HFFc6 (cell line): ENCODE measurements around the gene CCDC63. TPM values are rescaled to one million over a fixed set of nuclear protein-coding genes. Genes with fewer than 3 reads are reported as not detected.
A peak's percentile ranks its signal among the peaks of the same experiment; 100 is the strongest.

Source experiments
- DNase-seq: peaks from one replicate; pipeline ENCODE4 v3.0.0-alpha.2; 2018
- H3K27ac Mint-ChIP-seq: 2 replicates; pipeline ENCODE4 v1.8.0; 2020; ENCODE audit warnings: mild to moderate bottlenecking, mixed read lengths
- H3K27me3 Mint-ChIP-seq: 2 replicates; pipeline ENCODE4 v1.8.0; 2021; ENCODE audit warnings: mild to moderate bottlenecking, moderate library complexity, mixed read lengths; ENCODE audit not compliant: insufficient read depth
- H3K36me3 Mint-ChIP-seq: 2 replicates; pipeline ENCODE4 v1.8.0; 2021; ENCODE audit warnings: low read depth, mixed read lengths
- H3K4me1 Mint-ChIP-seq: 2 replicates; pipeline ENCODE4 v1.8.0; 2020; ENCODE audit warnings: low read depth, mixed read lengths
- H3K4me3 Mint-ChIP-seq: 2 replicates; pipeline ENCODE4 v1.8.0; 2020; ENCODE audit warnings: mild to moderate bottlenecking, moderate library complexity, mixed read lengths
- H3K9me3 Mint-ChIP-seq: 2 replicates; pipeline ENCODE4 v1.8.0; 2020; ENCODE audit warnings: mild to moderate bottlenecking, mixed read lengths
- CTCF ChIP-seq: fragments of 200-600 bp; sonication (generic); IDR thresholded peaks from 2 replicates; pipeline ENCODE4 v1.5.0; 2021; ENCODE audit warnings: antibody characterized with exemption, mild to moderate bottlenecking
- total RNA-seq, 6 experiments: library from RNA; stranded (reverse); fragmentation: NEBNext Ultra II Directional; extraction: Animal tissue kit (Norgen Biotek cat#: 25700); gene quantifications; 2 replicates in 1 of 6; 3 replicates in 5 of 6; pipeline ENCODE4 v1.2.3, GENCODE V29; 2021

Gene CCDC63
- total RNA-seq, 6 experiments from 2014 or later: not detected

DNA sequence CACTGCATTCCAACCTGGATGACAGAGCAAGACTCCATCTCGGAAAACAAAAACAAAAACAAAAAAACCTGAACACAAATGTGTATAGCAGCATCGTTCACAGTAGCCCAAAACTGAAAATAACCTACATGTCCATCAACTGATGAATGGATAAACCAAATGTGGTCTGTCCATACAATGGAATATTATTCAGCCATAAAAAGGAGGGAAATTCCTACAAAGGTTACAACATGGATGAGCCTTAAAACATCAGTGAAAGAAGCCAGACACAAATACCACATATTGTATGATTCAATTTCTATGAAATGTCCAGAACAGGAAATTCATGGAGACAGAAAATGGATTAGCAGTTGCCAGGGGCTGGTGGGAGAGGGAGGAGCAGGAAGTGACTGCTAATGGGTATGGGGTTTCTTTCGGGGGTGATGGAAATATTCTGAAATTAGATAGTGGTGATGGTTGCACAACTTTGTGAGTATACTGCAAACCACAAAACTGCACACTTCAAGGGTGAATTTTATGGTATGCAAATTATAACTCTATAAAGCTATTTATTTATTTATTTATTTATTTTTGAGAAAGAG lies 69.6 kb downstream of the CCDC63 start:
- Mint-ChIP-seq H3K9me3 (no peaks in the 10 kb centered on the region), H3K4me3 (no peak overlapping the region), H3K27ac (no peak overlapping the region), H3K27me3 (peaks cover 16% of the 10 kb centered on the region), H3K36me3 (no peaks in the 10 kb centered on the region), H3K4me1 (peaks cover 14% of the 10 kb centered on the region; the same call in 1 of the 2 replicates)
- DNase-seq: no peak
- TF ChIP-seq CTCF: no peak

DNA sequence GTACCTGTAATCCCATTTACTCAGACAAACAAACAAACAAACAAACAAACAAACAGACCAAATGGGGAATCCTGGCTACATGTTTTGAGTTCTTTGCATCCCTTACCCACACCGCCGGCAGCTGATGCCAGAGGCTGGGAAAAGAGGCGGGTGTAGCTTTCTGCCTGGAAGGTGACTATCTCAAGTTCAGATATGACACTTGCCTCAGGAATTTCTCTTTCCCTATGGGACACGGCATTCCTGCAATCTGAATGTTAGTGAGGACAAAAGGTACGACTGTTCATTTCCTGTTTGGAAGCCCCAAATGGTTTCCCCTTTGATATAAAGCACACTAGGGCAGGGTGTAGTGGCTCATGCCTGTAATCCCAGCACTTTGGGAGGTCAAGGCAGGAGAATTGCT lies 70.7 kb downstream of the CCDC63 start:
- DNase-seq: peak; percentile 15
- TF ChIP-seq CTCF: no peak
- Mint-ChIP-seq H3K4me1 (peaks cover 17% of the 10 kb centered on the region; the same call in 1 of the 2 replicates), H3K27me3 (peaks cover 16% of the 10 kb centered on the region), H3K27ac (no peak overlapping the region), H3K9me3 (no peaks in the 10 kb centered on the region), H3K4me3 (no peak overlapping the region), H3K36me3 (no peaks in the 10 kb centered on the region)

DNA sequence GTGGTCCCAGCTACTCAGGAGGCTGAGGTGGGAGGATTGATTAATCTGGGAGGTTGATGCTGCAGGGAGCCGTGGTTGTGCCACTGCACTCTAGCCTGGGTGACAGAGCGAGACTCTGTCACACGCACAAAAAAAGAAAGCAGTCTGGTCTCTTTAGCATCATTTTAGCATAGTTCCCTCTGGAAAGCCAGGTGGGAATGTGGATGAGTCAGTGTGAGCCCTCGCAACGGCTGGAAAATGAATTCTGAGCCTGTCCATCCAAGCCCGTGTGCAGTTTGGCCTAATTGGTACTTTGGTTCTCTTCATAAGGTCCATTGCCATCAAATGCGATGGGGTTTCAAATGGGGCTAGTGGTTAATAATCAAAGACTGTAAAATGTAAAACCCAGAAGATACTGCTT lies 71.2 kb downstream of the CCDC63 start:
- no peak overlapping the region for H3K27ac Mint-ChIP-seq
- TF ChIP-seq CTCF: no peak
- H3K4me1 Mint-ChIP-seq: peaks cover 17% of the 10 kb centered on the region; the same call in 1 of the 2 replicates
- no peaks in the 10 kb centered on the region for H3K9me3 Mint-ChIP-seq
- no peaks in the 10 kb centered on the region for H3K36me3 Mint-ChIP-seq
- H3K4me3 Mint-ChIP-seq: no peak overlapping the region
- H3K27me3 Mint-ChIP-seq: peaks cover 19% of the 10 kb centered on the region
- no peak for DNase-seq

DNA sequence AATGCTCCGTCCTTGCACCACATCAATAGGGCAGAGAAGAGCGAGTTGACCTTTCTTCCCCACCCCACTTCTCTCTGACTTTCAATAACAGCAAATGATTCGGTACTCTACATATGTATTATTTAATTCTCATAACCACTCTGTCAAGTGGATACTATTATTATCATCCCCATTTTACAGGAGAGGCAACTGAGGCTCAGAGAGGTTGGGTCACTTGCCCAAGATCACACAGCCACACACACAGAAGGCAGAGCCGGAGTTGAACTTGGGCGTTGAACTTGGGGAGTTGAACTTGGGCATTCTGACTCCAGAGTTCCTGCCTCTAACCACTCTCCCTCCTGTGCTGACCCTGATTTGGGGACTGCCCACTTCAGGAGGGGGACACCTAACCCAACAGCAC lies 72.9 kb downstream of the CCDC63 start:
- Mint-ChIP-seq H3K36me3 (no peaks in the 10 kb centered on the region), H3K4me3 (no peak overlapping the region), H3K9me3 (no peaks in the 10 kb centered on the region), H3K27ac (no peak overlapping the region), H3K4me1 (peaks cover 17% of the 10 kb centered on the region; the same call in 1 of the 2 replicates), H3K27me3 (peaks cover 23% of the 10 kb centered on the region)
- no peak for DNase-seq
- TF ChIP-seq CTCF: no peak

GRCh38 chr12:110920324-110920910 lies 73.6 kb downstream of the CCDC63 start, which contains the start of gene MYL2:
MYL2 (minus strand) TSS chr12:110920579; CDS start chr12:110920529, 50 bp downstream.
- no peak for TF ChIP-seq CTCF
- Mint-ChIP-seq H3K27ac (no peak within 1 kb of the TSS), H3K9me3 (no peaks in the 10 kb centered on the region), H3K36me3 (no peaks in the 10 kb centered on the region), H3K4me3 (no peak within 1 kb of the TSS), H3K4me1 (peaks cover 17% of the 10 kb centered on the region; the same call in 1 of the 2 replicates), H3K27me3 (peaks cover 23% of the 10 kb centered on the region)
- no peak for DNase-seq
